ENCODE measurements around the gene PPDPF. TPM values are rescaled to one million over a fixed set of nuclear protein-coding genes. Genes with fewer than 3 reads are reported as not detected.

PPDPF gene
- total RNA-seq, 1 experiment from 2014 or later: 149 TPM

DNA sequence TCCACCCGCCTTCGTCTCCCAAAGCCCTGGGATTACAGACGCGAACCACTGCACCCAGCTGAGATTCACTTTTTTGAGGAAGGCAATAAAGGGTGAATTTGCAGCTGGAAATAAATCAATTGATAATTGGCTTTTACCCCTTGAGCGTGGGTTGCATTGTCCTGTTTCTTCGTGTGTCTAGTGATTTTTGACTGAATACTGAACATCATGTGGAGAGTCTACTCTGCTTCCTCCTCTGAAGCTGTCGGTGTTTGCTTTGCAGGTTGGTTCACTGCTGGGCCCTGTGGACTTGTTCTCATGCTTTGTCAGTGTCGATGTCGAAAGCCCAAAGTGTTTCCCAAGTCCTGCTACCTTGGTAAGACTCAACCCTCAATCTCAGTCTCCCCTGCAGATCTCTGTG is 15.9 kb upstream of the PPDPF start:
- DNase-seq: no peak
- Mint-ChIP-seq H3K27me3 (ENCODE audit: low read depth) (peaks cover 61% of the 10 kb centered on the region), H3K36me3 (ENCODE audit: insufficient read depth in 1 of 3, low read depth in 3 of 3) (peaks cover 0 to 24% (median 0%) of the 10 kb centered on the region in 3 experiments; a peak in 3 of 7 replicates), H3K9me3 (peaks cover 11 to 29% of the 10 kb centered on the region in 2 experiments; a peak in 4 of 5 replicates), H3K4me3 (no peak overlapping the region), H3K4me1 (no peaks in the 10 kb centered on the region), H3K27ac (no peak overlapping the region)
- no peak overlapping the region for H2BK5ac ChIP-seq (ENCODE audit: insufficient read length, low read length)
- WGBS (ENCODE audit: extremely low coverage, insufficient read length, low lambda C conversion rate): no CpG with 5 or more reads among the region's 9 CpGs
- no peak overlapping the region for H2BK15ac ChIP-seq (ENCODE audit: low read depth, low read length)
- no peak overlapping the region for H3K27ac ChIP-seq (ENCODE audit: insufficient read length, low read depth, low read length)
- no peak overlapping the region for H4K5ac ChIP-seq (ENCODE audit: insufficient read length, low read depth, low read length)
- H3K4me2 ChIP-seq (ENCODE audit: insufficient read depth, insufficient read length, low read length): no peak overlapping the region
- H3K18ac ChIP-seq (ENCODE audit: insufficient read length, low read depth, low read length): no peak overlapping the region
- H3K14ac ChIP-seq (ENCODE audit: insufficient read depth, low read length): no peak overlapping the region
- H3K4ac ChIP-seq (ENCODE audit: low read depth, low read length): no peak overlapping the region
- H3K27me3 ChIP-seq (ENCODE audit: insufficient read depth, low read length): no peaks in the 10 kb centered on the region; the same call in 1 of the 2 replicates
- H2AFZ ChIP-seq (ENCODE audit: low read length): no peak overlapping the region
- no peaks in the 10 kb centered on the region for H3K4me1 ChIP-seq (ENCODE audit: insufficient read depth, low read length)
- no peaks in the 10 kb centered on the region for H3K9me3 ChIP-seq (ENCODE audit: control insufficient read depth, low read depth, low read length)
- no peaks in the 10 kb centered on the region for H3K23me2 ChIP-seq (ENCODE audit: insufficient read length, low read depth, low read length, poor library complexity, severe bottlenecking)
- peaks cover 2% of the 10 kb centered on the region for H4K20me1 ChIP-seq (ENCODE audit: control insufficient read depth, insufficient read depth, insufficient read length)
- H2BK12ac ChIP-seq (ENCODE audit: insufficient read length, low read depth, low read length): no peak overlapping the region
- H2BK120ac ChIP-seq (ENCODE audit: low read depth, low read length, poor library complexity, severe bottlenecking): no peak overlapping the region
- no peak overlapping the region for H3K56ac ChIP-seq (ENCODE audit: insufficient read length, low read depth, low read length)
- no peak overlapping the region for H3K9ac ChIP-seq (ENCODE audit: extremely low read depth, insufficient read length, low read length)
- H4K91ac ChIP-seq (ENCODE audit: insufficient read length, low read depth, low read length): no peak overlapping the region
- no peak overlapping the region for H2BK20ac ChIP-seq (ENCODE audit: low read depth, low read length, poor library complexity, severe bottlenecking)
- TF ChIP-seq, protein P1, sequence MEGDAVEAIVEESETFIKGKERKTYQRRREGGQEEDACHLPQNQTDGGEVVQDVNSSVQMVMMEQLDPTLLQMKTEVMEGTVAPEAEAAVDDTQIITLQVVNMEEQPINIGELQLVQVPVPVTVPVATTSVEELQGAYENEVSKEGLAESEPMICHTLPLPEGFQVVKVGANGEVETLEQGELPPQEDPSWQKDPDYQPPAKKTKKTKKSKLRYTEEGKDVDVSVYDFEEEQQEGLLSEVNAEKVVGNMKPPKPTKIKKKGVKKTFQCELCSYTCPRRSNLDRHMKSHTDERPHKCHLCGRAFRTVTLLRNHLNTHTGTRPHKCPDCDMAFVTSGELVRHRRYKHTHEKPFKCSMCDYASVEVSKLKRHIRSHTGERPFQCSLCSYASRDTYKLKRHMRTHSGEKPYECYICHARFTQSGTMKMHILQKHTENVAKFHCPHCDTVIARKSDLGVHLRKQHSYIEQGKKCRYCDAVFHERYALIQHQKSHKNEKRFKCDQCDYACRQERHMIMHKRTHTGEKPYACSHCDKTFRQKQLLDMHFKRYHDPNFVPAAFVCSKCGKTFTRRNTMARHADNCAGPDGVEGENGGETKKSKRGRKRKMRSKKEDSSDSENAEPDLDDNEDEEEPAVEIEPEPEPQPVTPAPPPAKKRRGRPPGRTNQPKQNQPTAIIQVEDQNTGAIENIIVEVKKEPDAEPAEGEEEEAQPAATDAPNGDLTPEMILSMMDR (conservative IDR thresholded peaks at IDR 0.05): no peak
- no peak overlapping the region for H4K8ac ChIP-seq (replicated peaks; ENCODE audit: insufficient read length, low read depth, low read length)
- no peaks in the 10 kb centered on the region for H3K79me2 ChIP-seq (ENCODE audit: insufficient read depth, low read length)
- H3K79me1 ChIP-seq (ENCODE audit: insufficient read depth, low read depth, low read length, poor library complexity, severe bottlenecking): no peaks in the 10 kb centered on the region
- no peak overlapping the region for H3T11ph ChIP-seq (ENCODE audit: low read length)
- no peak overlapping the region for H2AK5ac ChIP-seq (ENCODE audit: insufficient read length, low read length)
- H3K23ac ChIP-seq (ENCODE audit: insufficient read length, low read depth, low read length): no peak overlapping the region
